ENCODE data around the gene DTX1. TPM values are rescaled to one million over a fixed set of nuclear protein-coding genes. Genes with fewer than 3 reads are reported as not detected.

DTX1 gene
- total and polyA plus RNA-seq, 2 donors (not counting 1 experiment from before 2014, with no cell fraction given) = 47.0 to 49.5 TPM

GRCh38 chr12:113105606-113106271 is 49.2 kb downstream of the DTX1 start:
- Histone ChIP-seq H3K4me3 (ENCODE audit: control extremely low read depth in 1 of 5, extremely low read depth in 1 of 5, insufficient read depth in 1 of 5, low read depth in 2 of 5, low read length in 4 of 5) (no peak overlapping the region), H4K20me1 (ENCODE audit: control insufficient read depth, insufficient read depth, low read length, poor library complexity, severe bottlenecking) (no peaks in the 10 kb centered on the region), H3K9me3 (ENCODE audit: control extremely low read depth in 1 of 3, control insufficient read depth in 2 of 3, insufficient read depth in 1 of 3, low read length in 2 of 3) (peaks cover 0 to 4% (median 0%) of the 10 kb centered on the region in 3 donors), H3K36me3 (replicated peaks in 1 of 2; ENCODE audit: control extremely low read depth in 1 of 2, control insufficient read depth in 1 of 2, extremely low read depth in 1 of 2, insufficient read depth in 2 of 2, low read length in 1 of 2) (no peaks in the 10 kb centered on the region), H3K4me2 (replicated peaks; ENCODE audit: low read depth, low read length, poor library complexity, severe bottlenecking) (no peak overlapping the region), H3K79me2 (ENCODE audit: control insufficient read depth, insufficient read depth, low read length) (no peaks in the 10 kb centered on the region), H3K27ac (ENCODE audit: low read length in 2 of 2) (no peak overlapping the region), H2AFZ (ENCODE audit: insufficient read depth, low read depth, low read length, poor library complexity, severe bottlenecking) (no peak overlapping the region), H3K27me3 (replicated peaks in 1 of 4; ENCODE audit: control extremely low read depth in 1 of 4, control insufficient read depth in 3 of 4, insufficient read depth in 4 of 4, low read length in 3 of 4) (peaks cover 0 to 3% (median 0%) of the 10 kb centered on the region in 4 experiments), H3K4me1 (ENCODE audit: control insufficient read depth in 2 of 2, insufficient read depth in 2 of 2, low read length in 2 of 2) (peaks cover 11 to 16% of the 10 kb centered on the region in 2 donors), H3K9ac (ENCODE audit: low read length) (no peak overlapping the region)
- Mint-ChIP-seq H3K4me3 (no peak overlapping the region), H3K27ac (no peak overlapping the region), H3K9me3 (ENCODE audit: insufficient read depth) (no peaks in the 10 kb centered on the region), H3K27me3 (no peaks in the 10 kb centered on the region), H3K4me1 (peaks cover 16% of the 10 kb centered on the region)
- POLR2A ChIA-PET = interaction anchor here (0.6 kb wide), 1 partner anchor 25 kb away, joined by 3 read pairs; no protein-coding TSS in a partner anchor
- TF ChIP-seq CTCF (IDR thresholded peaks at IDR 0.05) (no peak), EZH2 (IDR thresholded peaks at IDR 0.05; ENCODE audit: borderline replicate concordance, insufficient read depth, low read depth, low read length, poor library complexity, severe bottlenecking) (no peak)
- ATAC-seq (ENCODE audit: low read depth) (no peak), DNase-seq (no peak)
- intact Hi-C loops (cut with micrococcal nuclease) = no loop called here
- CTCF ChIA-PET = interaction anchor here (0.6 to 1.8 kb wide), 4 partner anchors 47 to 113 kb away, joined by 3 to 10 read pairs (median 6); no protein-coding TSS in a partner anchor
- WGBS (ENCODE audit: insufficient coverage) = 98% methylated on average over 9 of the region's 15 CpGs

GRCh38 chr12:113106361-113106760 is 49.8 kb downstream of the DTX1 start:
- no peaks in the 10 kb centered on the region for H3K79me2 ChIP-seq (ENCODE audit: control insufficient read depth, insufficient read depth, low read length)
- H3K4me1 ChIP-seq (ENCODE audit: control insufficient read depth in 2 of 2, insufficient read depth in 2 of 2, low read length in 2 of 2) = peaks cover 8 to 10% of the 10 kb centered on the region in 2 donors
- no peak for ATAC-seq (ENCODE audit: low read depth)
- TF ChIP-seq CTCF (IDR thresholded peaks at IDR 0.05) (no peak), EZH2 (IDR thresholded peaks at IDR 0.05; ENCODE audit: borderline replicate concordance, insufficient read depth, low read depth, low read length, poor library complexity, severe bottlenecking) (no peak)
- Mint-ChIP-seq H3K9me3 (ENCODE audit: insufficient read depth) (no peaks in the 10 kb centered on the region), H3K4me3 (no peak overlapping the region), H3K4me1 (peaks cover 15% of the 10 kb centered on the region), H3K27me3 (no peaks in the 10 kb centered on the region), H3K27ac (no peak overlapping the region)
- WGBS (ENCODE audit: insufficient coverage) = 92% methylated on average over 1 of the region's 1 CpG
- H4K20me1 ChIP-seq (ENCODE audit: control insufficient read depth, insufficient read depth, low read length, poor library complexity, severe bottlenecking) = no peaks in the 10 kb centered on the region
- no peak for DNase-seq
- no peak overlapping the region for H3K4me3 ChIP-seq (ENCODE audit: control extremely low read depth in 1 of 5, extremely low read depth in 1 of 5, insufficient read depth in 1 of 5, low read depth in 2 of 5, low read length in 4 of 5)
- no peak overlapping the region for H3K27ac ChIP-seq (ENCODE audit: low read length in 2 of 2)
- ChIA-PET CTCF (interaction anchor here (0.6 to 1.8 kb wide), 5 partner anchors 9 to 113 kb away, joined by 3 to 10 read pairs (median 5); no protein-coding TSS in a partner anchor), POLR2A (interaction anchor here (0.6 kb wide), 1 partner anchor 24 kb away, joined by 3 read pairs; no protein-coding TSS in a partner anchor)
- H2AFZ ChIP-seq (ENCODE audit: insufficient read depth, low read depth, low read length, poor library complexity, severe bottlenecking) = no peak overlapping the region
- peaks cover 0 to 3% (median 0%) of the 10 kb centered on the region in 4 experiments for H3K27me3 ChIP-seq (replicated peaks in 1 of 4; ENCODE audit: control extremely low read depth in 1 of 4, control insufficient read depth in 3 of 4, insufficient read depth in 4 of 4, low read length in 3 of 4)
- H3K4me2 ChIP-seq (replicated peaks; ENCODE audit: low read depth, low read length, poor library complexity, severe bottlenecking) = no peak overlapping the region
- peaks cover 0 to 4% (median 0%) of the 10 kb centered on the region in 3 donors for H3K9me3 ChIP-seq (ENCODE audit: control extremely low read depth in 1 of 3, control insufficient read depth in 2 of 3, insufficient read depth in 1 of 3, low read length in 2 of 3)
- no peaks in the 10 kb centered on the region for H3K36me3 ChIP-seq (replicated peaks in 1 of 2; ENCODE audit: control extremely low read depth in 1 of 2, control insufficient read depth in 1 of 2, extremely low read depth in 1 of 2, insufficient read depth in 2 of 2, low read length in 1 of 2)
- intact Hi-C loops (cut with micrococcal nuclease) = no loop called here
- no peak overlapping the region for H3K9ac ChIP-seq (ENCODE audit: low read length)
